Activated CD4-positive, alpha-beta memory T cell treated with anti-CD3 and anti-CD28 coated beads, Interleukin-2, amount 10 ng/mL, durations not matched to agents 7 days and 5 days (primary cell): ENCODE results near the gene PPP2R2D. TPM values are rescaled to one million over a fixed set of nuclear protein-coding genes. Genes with fewer than 3 reads are reported as not detected.
A peak's percentile ranks its signal among the peaks of the same experiment; 100 is the strongest.

Experiments used
- CTCF ChIA-PET: fragments of 350-600 bp; sonication (Branson Sonifier 250); formaldehyde crosslinking; loops from one replicate; lab custom pipeline; 2021; ENCODE audit warnings: antibody characterized with exemption, inconsistent platforms; lab: Charles Lee
- POLR2A ChIA-PET: fragments of 350-600 bp; sonication (Branson Sonifier 250); formaldehyde crosslinking; loops from one replicate; lab custom pipeline; 2021; ENCODE audit warnings: antibody characterized with exemption; lab: Charles Lee
- DNase-seq: peaks from one replicate; pipeline ENCODE4 v3.0.0-alpha.2; 2020
- H3K27ac Mint-ChIP-seq: one replicate; pipeline ENCODE4 v1.8.0; 2021; ENCODE audit warnings: mild to moderate bottlenecking, mixed read lengths
- H3K27me3 Mint-ChIP-seq: one replicate; pipeline ENCODE4 v1.8.0; 2021; ENCODE audit warnings: mixed read lengths
- H3K36me3 Mint-ChIP-seq: one replicate; pipeline ENCODE4 v1.8.0; 2021; ENCODE audit warnings: low read depth, mixed read lengths
- H3K4me1 Mint-ChIP-seq: one replicate; pipeline ENCODE4 v1.8.0; 2021; ENCODE audit warnings: mixed read lengths
- H3K4me3 Mint-ChIP-seq: one replicate; pipeline ENCODE4 v1.8.0; 2021; ENCODE audit warnings: mild to moderate bottlenecking, mixed read lengths
- H3K9me3 Mint-ChIP-seq: one replicate; pipeline ENCODE4 v1.8.0; 2021; ENCODE audit warnings: mixed read lengths
- total RNA-seq, 2 experiments: library from RNA; stranded (reverse); gene quantifications; one replicate each; pipeline ENCODE4 v1.2.3, GENCODE V29; 2021

PPP2R2D gene
- total RNA-seq, 2 experiments from 2014 or later, result 40.3 to 40.8 TPM

DNA sequence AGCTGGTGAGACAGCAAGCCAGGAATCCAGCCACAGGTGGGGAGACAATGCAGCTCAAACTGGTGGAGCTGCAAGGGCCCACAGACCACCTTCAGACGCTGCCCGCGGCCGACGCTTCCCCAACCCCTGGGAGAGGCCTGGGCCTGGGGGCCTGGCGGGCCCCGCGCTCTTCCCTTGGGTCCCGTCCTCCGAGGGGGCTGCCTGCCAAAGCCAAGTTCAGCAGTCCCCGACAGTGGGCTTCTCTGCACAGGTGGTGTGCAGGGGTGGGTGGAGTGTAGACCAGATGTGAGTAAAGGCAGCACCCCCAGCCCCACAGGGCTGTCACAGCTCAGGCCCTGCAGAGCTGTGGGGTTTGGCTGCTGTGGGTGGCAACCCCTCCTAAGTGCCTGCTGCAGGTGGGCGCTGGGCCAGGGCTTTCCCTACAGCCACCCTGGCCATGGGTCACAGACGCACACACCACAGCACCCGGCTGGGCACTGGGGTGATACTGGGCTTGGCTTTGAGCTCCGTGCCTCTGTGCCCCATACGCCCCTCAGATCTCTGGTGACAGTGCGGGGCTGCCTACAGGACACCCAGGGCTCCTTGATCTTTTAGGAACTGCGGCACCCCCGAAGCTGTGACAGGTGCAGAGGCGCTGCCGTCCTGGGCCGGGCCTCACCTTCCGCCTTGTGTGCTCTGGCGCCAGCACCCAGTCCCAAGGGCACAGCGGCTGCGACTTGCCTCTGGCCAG is 60.4 kb downstream of the PPP2R2D start:
- no peak for DNase-seq
- no peak overlapping the region for H3K4me3 Mint-ChIP-seq
- ChIA-PET POLR2A (interaction anchor here (0.6 to 1.2 kb wide), 3 partner anchors 11 to 20 kb away, joined by 3 to 4 read pairs (median 3); no protein-coding TSS in a partner anchor), CTCF (no interaction called here)
- no peak overlapping the region for H3K27ac Mint-ChIP-seq
- peaks cover 23% of the 10 kb centered on the region for H3K4me1 Mint-ChIP-seq
- H3K27me3 Mint-ChIP-seq, result no peaks in the 10 kb centered on the region
- H3K36me3 Mint-ChIP-seq, result peaks cover 31% of the 10 kb centered on the region
- no peaks in the 10 kb centered on the region for H3K9me3 Mint-ChIP-seq

DNA sequence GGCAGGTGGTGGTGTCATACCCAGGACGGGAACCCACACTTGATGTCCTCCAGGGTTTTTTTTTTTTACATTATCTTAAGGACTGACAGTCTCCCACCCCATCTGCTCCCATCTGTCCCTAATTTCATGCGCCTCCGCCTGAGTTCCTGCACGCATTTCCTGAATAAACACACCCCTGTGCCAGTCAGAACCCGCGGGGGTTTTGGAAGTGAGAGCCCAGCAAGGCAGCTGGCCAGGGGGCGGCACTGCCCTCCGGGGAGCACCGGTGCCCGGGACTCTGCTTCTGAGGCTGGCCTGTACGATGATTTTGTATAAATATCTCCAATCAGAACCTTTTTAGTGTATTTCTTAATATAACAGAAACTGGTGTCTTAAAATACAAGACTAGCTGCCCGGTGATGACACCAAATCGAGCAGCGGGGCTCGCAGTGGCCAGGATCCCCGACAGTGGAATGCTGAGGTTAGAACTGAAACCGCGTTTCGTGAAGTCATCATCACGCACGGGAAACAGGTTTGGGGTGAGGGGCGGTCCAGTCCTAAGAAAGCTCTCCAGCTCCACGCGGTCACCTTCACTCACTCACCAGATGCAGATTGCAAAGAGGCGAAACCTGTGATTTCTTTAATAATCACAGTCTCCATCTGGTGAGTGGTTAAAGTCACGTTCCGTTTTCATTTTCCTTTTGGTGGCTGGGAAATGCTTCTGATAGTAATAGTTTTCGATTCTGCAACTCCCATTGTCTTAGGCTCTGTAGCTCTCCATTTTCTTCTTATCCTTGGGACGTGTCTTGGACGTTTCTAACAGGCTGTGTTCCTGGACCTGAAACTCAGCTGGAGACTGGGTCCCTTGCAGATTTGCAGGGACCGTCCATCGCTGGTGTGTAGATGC is 61.2 kb downstream of the PPP2R2D start:
- no peaks in the 10 kb centered on the region for H3K9me3 Mint-ChIP-seq
- no peak overlapping the region for H3K27ac Mint-ChIP-seq
- H3K36me3 Mint-ChIP-seq, result peaks cover 26% of the 10 kb centered on the region
- H3K27me3 Mint-ChIP-seq, result no peaks in the 10 kb centered on the region
- no peak for DNase-seq
- peaks cover 24% of the 10 kb centered on the region for H3K4me1 Mint-ChIP-seq
- ChIA-PET POLR2A (interaction anchor here (0.8 to 1.2 kb wide), 2 partner anchors 10 to 61 kb away, joined by 3 to 4 read pairs; partner anchors contain the start of gene PPP2R2D), CTCF (no interaction called here)
- H3K4me3 Mint-ChIP-seq, result no peak overlapping the region

DNA sequence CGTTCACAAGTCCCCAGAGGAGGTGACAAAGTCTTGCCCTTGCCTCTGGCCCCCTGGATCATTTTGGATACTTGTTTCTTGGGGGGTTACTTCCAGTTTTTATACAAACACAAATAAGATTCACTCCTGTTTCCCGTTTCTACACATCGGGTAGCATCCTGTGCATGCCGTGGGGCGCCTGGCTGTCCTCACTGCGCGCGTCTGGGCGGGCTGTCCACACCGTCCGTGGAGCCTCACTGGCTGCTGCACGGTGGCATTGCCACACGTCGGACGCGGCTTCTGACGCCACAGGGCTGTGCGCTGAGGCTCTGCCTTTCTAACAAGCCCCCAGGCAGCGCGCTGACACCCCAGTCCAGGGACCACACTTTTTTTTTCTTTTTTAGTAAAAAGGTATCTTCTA is 62.5 kb downstream of the PPP2R2D start:
- ChIA-PET POLR2A (no interaction called here), CTCF (no interaction called here)
- Mint-ChIP-seq H3K4me1 (peaks cover 24% of the 10 kb centered on the region), H3K9me3 (no peaks in the 10 kb centered on the region), H3K27ac (no peak overlapping the region), H3K36me3 (peaks cover 25% of the 10 kb centered on the region), H3K27me3 (no peaks in the 10 kb centered on the region), H3K4me3 (no peak overlapping the region)
- DNase-seq, result no peak

DNA sequence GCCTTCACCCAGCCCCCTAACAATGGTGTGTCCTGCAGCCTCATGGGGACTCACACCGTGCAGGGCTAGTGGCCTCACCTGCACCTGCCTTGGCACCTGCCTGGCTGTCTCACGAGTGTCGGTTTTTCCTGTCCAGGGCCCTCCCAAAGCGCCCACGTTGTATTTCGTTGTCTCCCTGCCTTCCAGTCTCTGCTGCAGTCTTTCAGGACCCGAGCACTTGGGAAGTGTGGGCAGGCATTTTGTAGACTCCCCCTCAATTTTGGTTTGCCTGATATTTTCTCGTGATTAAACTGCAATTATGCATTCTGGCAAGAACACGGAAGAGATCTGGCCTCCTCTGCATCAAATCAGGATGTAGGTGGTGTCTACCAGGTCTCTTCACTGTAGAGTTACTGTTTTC is 63.0 kb downstream of the PPP2R2D start:
- H3K9me3 Mint-ChIP-seq, result no peaks in the 10 kb centered on the region
- CTCF ChIA-PET, result no interaction called here
- H3K27ac Mint-ChIP-seq, result peak overlapping the region; percentile 50
- no peak for DNase-seq
- POLR2A ChIA-PET, result no interaction called here
- peaks cover 28% of the 10 kb centered on the region for H3K36me3 Mint-ChIP-seq
- no peaks in the 10 kb centered on the region for H3K27me3 Mint-ChIP-seq
- no peak overlapping the region for H3K4me3 Mint-ChIP-seq
- H3K4me1 Mint-ChIP-seq, result peaks cover 24% of the 10 kb centered on the region

DNA sequence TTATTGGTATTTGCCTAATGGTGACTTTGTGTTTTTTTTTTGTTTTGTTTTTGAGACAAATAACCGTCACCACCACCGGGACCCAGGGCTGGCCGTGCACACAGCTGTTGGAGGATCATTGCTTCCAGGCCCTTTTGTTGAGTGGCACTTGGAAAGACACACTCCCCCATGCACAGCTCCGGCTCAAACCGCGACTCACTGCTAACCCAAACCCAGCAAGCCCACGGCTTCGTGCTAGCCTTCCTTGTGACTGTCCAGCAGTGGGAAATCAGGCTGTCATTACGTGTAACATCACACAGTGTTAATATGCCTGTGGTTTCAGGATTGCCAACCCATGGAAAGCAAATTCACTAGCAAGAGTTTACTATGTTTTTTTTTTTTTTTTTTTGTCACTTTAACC is 63.5 kb downstream of the PPP2R2D start:
- Mint-ChIP-seq H3K27me3 (no peaks in the 10 kb centered on the region), H3K36me3 (peaks cover 30% of the 10 kb centered on the region), H3K4me3 (no peak overlapping the region), H3K9me3 (no peaks in the 10 kb centered on the region), H3K4me1 (peaks cover 24% of the 10 kb centered on the region), H3K27ac (peak overlapping the region; percentile 71)
- ChIA-PET POLR2A (interaction anchor here (0.7 to 2.6 kb wide), 6 partner anchors 10 to 64 kb away, joined by 3 to 13 read pairs (median 4); partner anchors contain the start of gene PPP2R2D), CTCF (interaction anchor here (0.9 to 1.0 kb wide), 2 partner anchors 11 to 59 kb away, joined by 3 to 4 read pairs; no protein-coding TSS in a partner anchor)
- DNase-seq, result no peak

DNA sequence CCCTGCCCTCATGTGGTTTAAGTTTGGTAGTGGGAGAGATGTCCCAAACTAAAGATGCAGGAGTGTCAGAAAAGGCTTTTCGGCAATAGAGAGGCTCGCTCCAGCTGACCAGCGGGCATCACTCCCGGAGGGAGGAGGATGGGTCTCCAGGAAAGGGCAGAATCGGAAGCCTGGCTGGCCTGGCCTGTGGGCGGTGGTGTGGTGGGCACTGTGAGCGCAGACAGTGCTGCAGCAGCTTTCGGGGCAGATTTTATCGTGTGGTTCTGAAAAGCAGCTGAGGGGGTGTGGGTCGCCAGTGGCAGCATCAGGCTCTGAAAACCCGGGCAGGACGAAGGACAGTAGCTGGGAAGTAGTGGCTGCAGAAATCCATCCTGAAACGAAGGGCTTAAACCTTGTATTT is 68.1 kb downstream of the PPP2R2D start:
- Mint-ChIP-seq H3K4me1 (peaks cover 50% of the 10 kb centered on the region), H3K4me3 (no peak overlapping the region), H3K27me3 (no peaks in the 10 kb centered on the region), H3K27ac (no peak overlapping the region), H3K36me3 (peaks cover 64% of the 10 kb centered on the region), H3K9me3 (no peaks in the 10 kb centered on the region)
- ChIA-PET CTCF (interaction anchor here (2.4 kb wide), 1 partner anchor 12 kb away, joined by 10 read pairs; the partner anchor contains the start of gene BNIP3), POLR2A (interaction anchor here (1.1 kb wide), 1 partner anchor 65 kb away, joined by 3 read pairs; no protein-coding TSS in a partner anchor)
- no peak for DNase-seq

DNA sequence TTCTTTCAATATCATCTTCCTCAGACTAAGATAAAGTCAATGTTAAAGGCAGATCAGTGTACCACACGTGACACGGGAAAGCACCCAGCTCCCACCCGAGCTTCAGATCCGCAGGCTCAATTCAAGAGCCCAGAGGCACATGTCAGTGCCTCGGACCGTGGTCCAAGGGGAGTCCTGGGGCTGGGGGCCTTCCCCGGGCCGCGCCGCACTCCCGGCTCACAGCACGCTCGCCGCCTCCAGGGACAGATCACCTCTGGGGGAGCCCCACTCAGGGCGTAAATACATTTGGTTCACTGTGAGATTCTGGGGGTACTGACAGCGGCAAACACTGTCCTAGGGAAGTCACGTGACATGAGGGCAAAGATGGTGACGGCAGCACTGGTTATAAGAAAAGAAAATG is 70.1 kb downstream of the PPP2R2D start:
- no peaks in the 10 kb centered on the region for H3K27me3 Mint-ChIP-seq
- ChIA-PET POLR2A (no interaction called here), CTCF (no interaction called here)
- DNase-seq, result no peak
- peak overlapping the region; percentile 23 for H3K27ac Mint-ChIP-seq
- no peak overlapping the region for H3K4me3 Mint-ChIP-seq
- H3K36me3 Mint-ChIP-seq, result peaks cover 57% of the 10 kb centered on the region
- no peaks in the 10 kb centered on the region for H3K9me3 Mint-ChIP-seq
- H3K4me1 Mint-ChIP-seq, result peaks cover 49% of the 10 kb centered on the region

DNA sequence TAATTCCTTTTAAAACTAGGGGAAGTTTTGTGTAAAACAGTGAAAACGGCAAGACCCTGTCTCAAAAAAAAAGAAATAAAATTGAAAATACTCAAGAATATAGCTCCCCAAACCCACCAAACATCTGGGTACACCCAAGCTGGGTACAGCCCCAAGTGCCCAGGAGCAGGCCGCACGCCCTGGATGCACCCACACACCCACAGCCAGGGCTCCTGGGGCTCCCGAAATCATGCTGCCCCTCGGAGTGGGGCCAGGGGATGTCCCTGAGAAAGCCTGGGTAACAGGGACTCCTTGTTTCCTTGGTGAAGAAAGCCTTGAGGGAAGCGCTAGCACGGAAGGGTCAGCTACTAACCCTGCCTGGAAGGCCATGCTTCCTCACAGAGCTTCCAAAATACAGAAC is 70.8 kb downstream of the PPP2R2D start:
- H3K36me3 Mint-ChIP-seq, result peaks cover 55% of the 10 kb centered on the region
- CTCF ChIA-PET, result interaction anchor here (0.9 to 3.3 kb wide), 5 partner anchors 10 to 86 kb away, joined by 3 to 18 read pairs (median 5); partner anchors contain the start of gene BNIP3
- DNase-seq, result no peak
- H3K4me1 Mint-ChIP-seq, result peaks cover 52% of the 10 kb centered on the region
- peak overlapping the region; percentile 72 for H3K4me3 Mint-ChIP-seq
- H3K9me3 Mint-ChIP-seq, result no peaks in the 10 kb centered on the region
- POLR2A ChIA-PET, result interaction anchor here (0.8 to 3.2 kb wide), 6 partner anchors 10 to 86 kb away, joined by 3 to 24 read pairs (median 14); partner anchors contain the start of genes BNIP3 and PPP2R2D
- peak overlapping the region; percentile 89 for H3K27ac Mint-ChIP-seq
- no peaks in the 10 kb centered on the region for H3K27me3 Mint-ChIP-seq

DNA sequence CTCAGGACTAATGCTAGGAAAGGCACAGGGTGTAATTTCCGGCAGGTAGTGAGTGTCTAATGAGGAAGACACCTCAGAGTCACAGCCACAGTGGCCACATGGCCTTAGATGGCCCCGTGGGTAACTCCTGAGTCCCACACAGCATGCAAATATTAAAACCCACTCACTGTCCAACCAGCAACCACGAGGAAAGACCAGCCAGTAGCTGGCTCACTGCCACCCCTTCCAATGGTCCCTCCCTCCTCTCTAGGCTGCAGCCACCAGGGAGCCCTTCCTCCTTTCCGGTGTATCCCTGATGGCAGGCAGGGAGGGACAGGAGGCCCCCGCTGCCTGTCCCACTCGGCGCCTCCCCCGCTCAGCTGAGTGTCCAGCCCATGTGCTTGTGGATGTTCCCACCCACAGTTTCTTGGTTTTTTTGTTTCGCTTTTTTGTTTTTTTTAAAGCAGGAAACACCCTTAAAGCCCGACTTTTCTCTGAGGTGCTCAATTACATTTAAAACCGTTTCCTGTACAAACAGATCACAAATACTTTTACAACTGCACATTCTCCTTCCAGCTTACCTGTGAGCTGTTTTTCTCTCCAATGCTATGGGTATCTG is 71.8 kb downstream of the PPP2R2D start:
- H3K4me3 Mint-ChIP-seq, result peak overlapping the region; percentile 72
- POLR2A ChIA-PET, result interaction anchor here (0.8 to 3.2 kb wide), 8 partner anchors 8 to 87 kb away, joined by 3 to 24 read pairs (median 12); partner anchors contain the start of genes BNIP3 and PPP2R2D
- H3K27ac Mint-ChIP-seq, result peak overlapping the region; percentile 89
- CTCF ChIA-PET, result interaction anchor here (0.9 to 3.3 kb wide), 7 partner anchors 9 to 87 kb away, joined by 3 to 18 read pairs (median 5); partner anchors contain the start of gene BNIP3
- no peaks in the 10 kb centered on the region for H3K27me3 Mint-ChIP-seq
- H3K36me3 Mint-ChIP-seq, result peaks cover 55% of the 10 kb centered on the region
- H3K4me1 Mint-ChIP-seq, result peaks cover 61% of the 10 kb centered on the region
- H3K9me3 Mint-ChIP-seq, result no peaks in the 10 kb centered on the region
- DNase-seq, result peak; percentile 50

DNA sequence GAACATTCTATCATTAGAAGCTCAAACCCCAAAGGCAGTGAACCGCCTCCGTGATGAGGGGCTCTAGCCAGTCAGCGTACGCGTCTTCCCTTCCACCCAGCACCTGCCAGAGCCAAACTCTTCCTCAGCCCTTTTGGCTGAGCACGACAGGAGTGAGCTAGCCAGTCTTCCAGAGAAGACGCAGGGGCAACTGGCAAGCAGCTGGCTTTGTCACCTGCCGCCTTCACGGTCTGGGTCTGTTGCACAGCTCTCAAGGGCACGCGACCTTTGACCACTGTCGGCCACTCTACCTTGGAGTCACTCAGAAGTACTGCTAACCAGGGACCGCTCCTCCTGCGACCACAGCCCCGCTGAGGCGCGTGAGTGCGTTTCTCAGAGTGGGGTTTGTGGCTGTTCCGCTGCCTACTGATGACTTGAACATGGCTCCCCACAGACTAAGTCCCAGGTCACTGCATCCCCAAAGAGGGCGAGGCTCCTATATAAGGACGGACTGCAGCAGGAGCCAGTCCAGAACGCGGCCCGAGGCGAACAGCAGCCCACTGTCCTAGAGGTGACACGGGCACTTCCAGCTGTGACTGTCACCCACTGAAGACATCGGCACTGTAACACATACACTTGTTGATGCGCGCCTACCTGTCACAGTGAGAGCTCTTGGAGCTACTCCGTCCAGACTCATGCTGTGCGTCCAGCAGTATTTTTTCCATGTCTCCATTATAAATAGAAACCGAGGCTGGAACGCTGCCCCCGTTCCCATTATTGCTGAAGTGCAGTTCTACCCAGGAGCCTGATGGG is 72.5 kb downstream of the PPP2R2D start:
- CTCF ChIA-PET, result interaction anchor here (1.0 to 3.3 kb wide), 7 partner anchors 8 to 88 kb away, joined by 3 to 18 read pairs (median 5); partner anchors contain the start of gene BNIP3
- DNase-seq, result no peak
- peaks cover 60% of the 10 kb centered on the region for H3K36me3 Mint-ChIP-seq
- peak overlapping the region; percentile 72 for H3K4me3 Mint-ChIP-seq
- H3K4me1 Mint-ChIP-seq, result peaks cover 69% of the 10 kb centered on the region
- POLR2A ChIA-PET, result interaction anchor here (1.1 to 3.2 kb wide), 7 partner anchors 8 to 77 kb away, joined by 3 to 24 read pairs (median 13); partner anchors contain the start of genes BNIP3 and PPP2R2D
- H3K27ac Mint-ChIP-seq, result peak overlapping the region; percentile 89
- H3K27me3 Mint-ChIP-seq, result no peaks in the 10 kb centered on the region
- H3K9me3 Mint-ChIP-seq, result no peaks in the 10 kb centered on the region

DNA sequence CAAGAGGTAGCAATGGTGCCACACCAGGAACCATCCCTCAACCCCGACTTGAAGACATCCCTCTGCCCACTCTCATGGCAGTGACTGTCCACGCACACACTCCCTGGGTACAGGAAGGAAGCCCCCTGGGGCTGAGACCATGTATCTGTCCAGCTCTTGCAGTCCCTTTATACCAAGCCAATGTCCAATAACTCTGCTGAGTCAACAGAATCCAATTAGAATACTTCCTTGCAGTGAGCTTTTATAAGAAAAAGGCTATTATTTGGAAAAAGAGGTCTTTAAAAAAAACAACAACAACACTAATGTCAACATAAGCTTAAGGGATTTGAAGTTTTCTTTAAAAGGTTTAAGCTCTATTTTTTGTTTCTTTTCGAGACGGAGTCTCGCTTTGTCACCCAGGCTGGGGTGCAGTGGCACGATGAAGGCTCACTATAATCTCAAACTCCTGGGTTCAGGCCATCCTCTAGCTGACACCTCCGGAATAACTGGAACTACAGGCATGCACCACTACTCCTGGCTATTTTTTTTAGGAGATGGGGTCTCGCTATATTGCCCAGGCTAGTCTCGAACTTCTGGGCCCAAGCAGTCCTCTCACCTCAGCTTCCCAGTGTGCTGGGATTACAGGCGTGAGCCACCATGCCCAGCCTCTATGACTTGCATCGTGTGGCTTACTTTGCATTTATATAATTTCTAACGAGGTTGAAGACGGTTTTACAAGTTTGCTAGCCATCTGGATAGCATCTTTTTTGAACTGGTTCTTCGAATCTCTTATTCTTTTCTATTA is 73.4 kb downstream of the PPP2R2D start:
- peaks cover 53% of the 10 kb centered on the region for H3K36me3 Mint-ChIP-seq
- DNase-seq, result no peak
- peak overlapping the region; percentile 53 for H3K4me3 Mint-ChIP-seq
- H3K9me3 Mint-ChIP-seq, result no peaks in the 10 kb centered on the region
- ChIA-PET POLR2A (interaction anchor here (1.1 to 3.2 kb wide), 5 partner anchors 9 to 77 kb away, joined by 3 to 17 read pairs (median 6); no protein-coding TSS in a partner anchor), CTCF (interaction anchor here (1.1 to 3.3 kb wide), 5 partner anchors 10 to 88 kb away, joined by 3 to 18 read pairs (median 3); no protein-coding TSS in a partner anchor)
- H3K4me1 Mint-ChIP-seq, result peaks cover 75% of the 10 kb centered on the region
- H3K27me3 Mint-ChIP-seq, result no peaks in the 10 kb centered on the region
- peak overlapping the region; percentile 77 for H3K27ac Mint-ChIP-seq
